A549 (cell line): ENCODE measurements around the gene ZG16. TPM values are rescaled to one million over a fixed set of nuclear protein-coding genes. Genes with fewer than 3 reads are reported as not detected.
A peak's percentile ranks its signal among the peaks of the same experiment; 100 is the strongest.

ENCODE experiments used
- ATAC-seq, 2 experiments: fragments of 200-7000 bp in 1 of 2; fragments of >200 bp in 1 of 2; cut with Nextera tagmentation in 1 of 2; cut with Tn5 transposase in 1 of 2; 3 replicates each; pipeline versions ENCODE4 v1.8.0 to v1.9.1; 2018 to 2020; ENCODE audit warnings: mild to moderate bottlenecking in 1 of 2, moderate library complexity in 1 of 2
- CTCF ChIA-PET: fragments of 300-600 bp; sonication (Branson Sonifier 250); formaldehyde crosslinking; extraction: SDS; loops from one replicate; lab custom pipeline; 2021; ENCODE audit warnings: antibody characterized with exemption, inconsistent platforms; lab: Yijun Ruan, JAX
- POLR2A ChIA-PET: fragments of 350-600 bp; formaldehyde crosslinking; extraction: SDS; loops from one replicate; lab custom pipeline; 2021; ENCODE audit warnings: antibody characterized with exemption, inconsistent platforms; lab: Yijun Ruan, JAX
- DNase-seq, 2 experiments: peaks; one replicate each; pipeline versions ENCODE4 v3.0.0 to v3.0.0-alpha.2; 2011 to 2016; ENCODE audit warnings: low read depth in 1 of 2, low spot score in 1 of 2
- FAIRE-seq: peaks from 2 replicates; lab custom pipeline; 2011; peaks lifted over from hg19 to GRCh38; lab: Jason Lieb, UNC
- H3K27ac ChIP-seq, 2 experiments: fragments of >200 bp; sonication (Bioruptor Twin); formaldehyde crosslinking; 3 replicates each; pipeline ENCODE4 v1.5.1; 2016 to 2017
- H3K4me1 ChIP-seq: fragments of >200 bp; sonication (Bioruptor Twin); formaldehyde crosslinking; 3 replicates; pipeline ENCODE4 v1.6.1; 2016
- H3K4me2 ChIP-seq: fragments of >200 bp; sonication (Bioruptor Twin); formaldehyde crosslinking; 3 replicates; pipeline ENCODE4 v1.6.1; 2016
- H3K4me3 ChIP-seq: fragments of >200 bp; sonication (Bioruptor Twin); formaldehyde crosslinking; 3 replicates; pipeline ENCODE4 v1.5.1; 2016
- H3K9me3 ChIP-seq: fragments of >200 bp; sonication (Bioruptor Twin); formaldehyde crosslinking; 3 replicates; pipeline ENCODE4 v1.6.1; 2016
- EHF ChIP-seq: fragments of 250-450 bp; sonication (Bioruptor Pico); IDR thresholded peaks from 2 replicates; pipeline ENCODE4 v1.5.0; 2020; ENCODE audit warnings: mild to moderate bottlenecking
- EP300 ChIP-seq, 2 experiments: fragments of >200 bp; sonication (Bioruptor Twin); formaldehyde crosslinking; IDR thresholded peaks; 2 replicates in 1 of 2; 3 replicates in 1 of 2; pipeline ENCODE4 v1.6.1; 2016 to 2017
- HOXA7 ChIP-seq: fragments of 250-450 bp; sonication (Bioruptor Pico); IDR thresholded peaks from 2 replicates; pipeline ENCODE4 v1.5.0; 2020; ENCODE audit warnings: mild to moderate bottlenecking, moderate library complexity
- HOXB5 ChIP-seq: fragments of 250-450 bp; sonication (Bioruptor Pico); IDR thresholded peaks from 2 replicates; pipeline ENCODE4 v1.5.0; 2020; ENCODE audit warnings: mild to moderate bottlenecking, moderate library complexity
- JUN ChIP-seq, 2 experiments: fragments of >200 bp; sonication (Bioruptor Twin); formaldehyde crosslinking; IDR thresholded peaks; 2 replicates in 1 of 2; 3 replicates in 1 of 2; pipeline ENCODE4 v1.6.1; 2016 to 2017
- MAFK ChIP-seq: fragments of 450-650 bp; IDR thresholded peaks from 2 replicates; pipeline ENCODE4 v1.6.1; 2014; ENCODE audit not compliant: partially characterized antibody
- MAZ ChIP-seq: fragments of 150-350 bp; IDR thresholded peaks from 2 replicates; pipeline ENCODE4 v1.6.1; 2014; ENCODE audit warnings: antibody characterized with exemption, low read depth, low read length, borderline replicate concordance
- NPAS2 ChIP-seq: fragments of 250-450 bp; sonication (Bioruptor Pico); IDR thresholded peaks from 2 replicates; pipeline ENCODE4 v1.8.0; 2022; ENCODE audit warnings: mild to moderate bottlenecking, moderate library complexity, borderline replicate concordance
- RAD21 ChIP-seq, 2 experiments: fragments of >200 bp in 1 of 2; sonication (Bioruptor Twin) in 1 of 2; formaldehyde crosslinking in 1 of 2; IDR thresholded peaks in 1 of 2; conservative IDR thresholded peaks in 1 of 2; 2 replicates in 1 of 2; 3 replicates in 1 of 2; pipeline ENCODE4 v1.6.1; 2012 to 2018; ENCODE audit warnings: inconsistent platforms in 1 of 2
- RARB ChIP-seq: fragments of 250-450 bp; sonication (Bioruptor Pico); IDR thresholded peaks from 2 replicates; pipeline ENCODE4 v1.8.0; 2021; ENCODE audit warnings: mild to moderate bottlenecking, moderate library complexity
- RCOR1 ChIP-seq: fragments of 150-350 bp; IDR thresholded peaks from 2 replicates; pipeline ENCODE4 v1.6.1; 2014; ENCODE audit warnings: antibody characterized with exemption, low read length, low read depth
- TFCP2L1 ChIP-seq: fragments of 250-450 bp; sonication (Bioruptor Pico); IDR thresholded peaks from 2 replicates; pipeline ENCODE4 v1.5.0; 2021; ENCODE audit warnings: mild to moderate bottlenecking
- TP53 ChIP-seq: fragments of 250-450 bp; sonication (Bioruptor Pico); IDR thresholded peaks from 2 replicates; pipeline ENCODE4 v1.5.0; 2021; ENCODE audit warnings: mild to moderate bottlenecking, moderate library complexity
- ZSCAN20 ChIP-seq: fragments of 250-450 bp; sonication (Bioruptor Pico); IDR thresholded peaks from 2 replicates; pipeline ENCODE4 v1.8.0; 2022; ENCODE audit warnings: mild to moderate bottlenecking, moderate library complexity
- WGBS: methylation state at CpG from one replicate; pipeline ENCODE4 v1.1.6; 2017; ENCODE audit errors: missing lambda C conversion rate; 5-methylcytosine and 5-hydroxymethylcytosine counted together
- polyA plus RNA-seq, 4 experiments: library from polyadenylated mRNA; depleted of rRNA in 3 of 4; stranded (reverse); fragments of >200 nt; fragmentation: RNase III in 1 of 4; extraction: RNeasy Plus Mini Kit Qiagen cat#74134 plus additional on column Dnase treatment in 1 of 4; gene quantifications; 2 replicates in 3 of 4; 3 replicates in 1 of 4; pipeline ENCODE4 v1.2.3, GENCODE V29; 2011 to 2017
- TF ChIP-seq, protein P1 (sequence below): fragments of 200-600 bp; sonication (generic); IDR thresholded peaks from 2 replicates; pipeline ENCODE4 v1.6.1; 2016; ENCODE audit warnings: antibody characterized with exemption, mild to moderate bottlenecking, moderate library complexity
- TF ChIP-seq, protein P2 (sequence below): fragments of >200 bp; sonication (Bioruptor Twin); formaldehyde crosslinking; IDR thresholded peaks from 2 replicates; pipeline ENCODE4 v1.6.1; 2016
- TF ChIP-seq, protein P3 (sequence below): fragments of 450-650 bp; IDR thresholded peaks from 2 replicates; pipeline ENCODE4 v1.6.1; 2014; ENCODE audit warnings: antibody characterized with exemption
- TF ChIP-seq, protein P4 (sequence below): fragments of 250-450 bp; sonication (Bioruptor Pico); IDR thresholded peaks from 2 replicates; pipeline ENCODE4 v1.5.0; 2021; ENCODE audit warnings: mild to moderate bottlenecking, moderate library complexity, borderline replicate concordance
- TF ChIP-seq, protein P5 (sequence below): fragments of >200 bp; sonication (Bioruptor Twin); formaldehyde crosslinking; IDR thresholded peaks from 3 replicates; pipeline ENCODE4 v1.5.1; 2016

The ZG16 gene
- polyA plus RNA-seq, 2 of the 4 experiments (the other 2 are of a cell fraction): not detected

DNA sequence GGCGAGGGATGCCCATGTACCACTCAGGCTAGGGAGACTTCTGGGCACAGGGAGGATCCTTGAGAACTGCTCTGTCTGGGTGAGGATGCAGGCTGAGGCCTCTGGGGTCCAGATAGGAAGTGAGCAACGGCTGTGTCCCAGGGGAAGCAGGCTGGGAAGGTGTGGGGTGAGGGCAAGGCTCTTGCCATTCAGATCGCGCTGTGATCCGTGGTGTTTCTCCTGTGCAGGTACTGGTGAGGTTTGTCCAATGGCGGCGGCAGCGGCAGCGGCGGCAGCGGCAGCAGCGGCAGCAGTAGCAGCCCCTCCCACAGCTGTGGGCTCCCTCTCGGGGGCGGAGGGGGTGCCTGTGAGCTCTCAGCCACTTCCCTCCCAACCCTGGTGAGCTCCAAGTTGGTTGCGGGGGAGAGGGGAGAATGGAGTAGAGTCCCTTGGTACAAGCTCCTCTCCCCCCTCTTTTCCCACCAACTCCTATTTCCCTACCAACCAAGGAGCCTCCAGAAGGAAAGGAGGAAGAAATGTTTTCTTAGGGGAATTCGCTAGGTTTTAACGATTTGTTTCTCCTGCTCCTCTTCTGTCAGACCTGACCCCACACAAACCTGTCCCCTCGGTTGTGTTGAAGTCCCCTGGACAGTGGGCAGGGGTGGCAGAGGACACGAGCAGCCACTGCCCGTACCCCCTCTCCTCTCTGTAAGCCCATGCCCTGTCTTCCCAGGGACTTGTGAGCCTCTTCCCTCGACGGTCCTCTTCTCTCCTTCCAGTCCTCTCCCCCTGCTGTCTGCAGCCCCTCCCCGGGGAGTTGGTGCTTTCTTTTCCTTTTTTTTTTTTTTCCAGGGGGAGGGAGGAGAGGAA, 32.0 kb downstream of the ZG16 start:
- ChIA-PET POLR2A (interaction anchor here (0.6 kb wide), 1 partner anchor 106 kb away, joined by 3 read pairs; no protein-coding TSS in a partner anchor), CTCF (interaction anchor here (1.0 to 24.4 kb wide), 3 partner anchors 9 to 35 kb away, joined by 3 to 568 read pairs (median 3); partner anchors contain the start of gene MVP)
- no peak for ATAC-seq
- FAIRE-seq: no peak
- Histone ChIP-seq H3K4me3 (no peak overlapping the region), H3K27ac (peak overlapping the region in 1 of 2 experiments; percentile 98; a peak in 3 of 6 replicates), H3K9me3 (no peaks in the 10 kb centered on the region), H3K4me2 (peak overlapping the region; percentile 94), H3K4me1 (peaks cover 44% of the 10 kb centered on the region)
- TF ChIP-seq, protein P1, sequence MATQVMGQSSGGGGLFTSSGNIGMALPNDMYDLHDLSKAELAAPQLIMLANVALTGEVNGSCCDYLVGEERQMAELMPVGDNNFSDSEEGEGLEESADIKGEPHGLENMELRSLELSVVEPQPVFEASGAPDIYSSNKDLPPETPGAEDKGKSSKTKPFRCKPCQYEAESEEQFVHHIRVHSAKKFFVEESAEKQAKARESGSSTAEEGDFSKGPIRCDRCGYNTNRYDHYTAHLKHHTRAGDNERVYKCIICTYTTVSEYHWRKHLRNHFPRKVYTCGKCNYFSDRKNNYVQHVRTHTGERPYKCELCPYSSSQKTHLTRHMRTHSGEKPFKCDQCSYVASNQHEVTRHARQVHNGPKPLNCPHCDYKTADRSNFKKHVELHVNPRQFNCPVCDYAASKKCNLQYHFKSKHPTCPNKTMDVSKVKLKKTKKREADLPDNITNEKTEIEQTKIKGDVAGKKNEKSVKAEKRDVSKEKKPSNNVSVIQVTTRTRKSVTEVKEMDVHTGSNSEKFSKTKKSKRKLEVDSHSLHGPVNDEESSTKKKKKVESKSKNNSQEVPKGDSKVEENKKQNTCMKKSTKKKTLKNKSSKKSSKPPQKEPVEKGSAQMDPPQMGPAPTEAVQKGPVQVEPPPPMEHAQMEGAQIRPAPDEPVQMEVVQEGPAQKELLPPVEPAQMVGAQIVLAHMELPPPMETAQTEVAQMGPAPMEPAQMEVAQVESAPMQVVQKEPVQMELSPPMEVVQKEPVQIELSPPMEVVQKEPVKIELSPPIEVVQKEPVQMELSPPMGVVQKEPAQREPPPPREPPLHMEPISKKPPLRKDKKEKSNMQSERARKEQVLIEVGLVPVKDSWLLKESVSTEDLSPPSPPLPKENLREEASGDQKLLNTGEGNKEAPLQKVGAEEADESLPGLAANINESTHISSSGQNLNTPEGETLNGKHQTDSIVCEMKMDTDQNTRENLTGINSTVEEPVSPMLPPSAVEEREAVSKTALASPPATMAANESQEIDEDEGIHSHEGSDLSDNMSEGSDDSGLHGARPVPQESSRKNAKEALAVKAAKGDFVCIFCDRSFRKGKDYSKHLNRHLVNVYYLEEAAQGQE: no peak
- TF ChIP-seq HOXA7 (CRISPR knock-in tag) (no peak), MAFK (no peak), MAZ (no peak), NPAS2 (CRISPR knock-in tag) (no peak), TP53 (CRISPR knock-in tag) (no peak), EP300 (IDR thresholded peaks at IDR 0.05) (no peak), JUN (IDR thresholded peaks at IDR 0.05) (no peak), ZSCAN20 (no peak), RCOR1 (no peak)
- TF ChIP-seq, protein P2, sequence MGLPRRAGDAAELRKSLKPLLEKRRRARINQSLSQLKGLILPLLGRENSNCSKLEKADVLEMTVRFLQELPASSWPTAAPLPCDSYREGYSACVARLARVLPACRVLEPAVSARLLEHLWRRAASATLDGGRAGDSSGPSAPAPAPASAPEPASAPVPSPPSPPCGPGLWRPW: no peak
- TF ChIP-seq, protein P3, sequence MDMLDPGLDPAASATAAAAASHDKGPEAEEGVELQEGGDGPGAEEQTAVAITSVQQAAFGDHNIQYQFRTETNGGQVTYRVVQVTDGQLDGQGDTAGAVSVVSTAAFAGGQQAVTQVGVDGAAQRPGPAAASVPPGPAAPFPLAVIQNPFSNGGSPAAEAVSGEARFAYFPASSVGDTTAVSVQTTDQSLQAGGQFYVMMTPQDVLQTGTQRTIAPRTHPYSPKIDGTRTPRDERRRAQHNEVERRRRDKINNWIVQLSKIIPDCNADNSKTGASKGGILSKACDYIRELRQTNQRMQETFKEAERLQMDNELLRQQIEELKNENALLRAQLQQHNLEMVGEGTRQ: no peak
- DNase-seq: no peak
- WGBS: 70% methylated on average over 22 of the region's 23 CpGs

DNA sequence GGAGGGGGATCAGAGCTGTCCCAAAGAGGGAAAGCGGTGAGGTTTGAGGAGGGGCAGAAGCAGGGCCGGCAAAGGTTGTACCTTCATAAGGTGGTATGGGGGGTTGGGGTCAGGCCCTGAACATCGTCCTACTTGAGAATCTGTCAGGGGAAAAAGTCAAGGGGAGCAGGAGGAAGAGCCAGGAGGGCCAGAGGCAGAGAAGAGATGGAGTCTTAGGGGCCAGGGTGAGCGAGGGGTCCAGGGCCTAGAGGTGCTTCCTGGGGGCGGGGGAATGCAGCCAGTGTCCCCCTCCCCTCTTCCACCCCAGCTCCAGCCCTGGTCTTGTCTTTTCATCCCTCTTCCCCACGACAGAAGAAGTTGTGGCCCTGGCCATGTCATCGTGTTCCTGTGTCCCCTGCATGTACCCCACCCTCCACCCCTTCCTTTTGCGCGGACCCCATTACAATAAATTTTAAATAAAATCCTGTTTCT, 32.7 kb downstream of the ZG16 start:
- ChIA-PET CTCF (interaction anchor here (1.0 to 24.4 kb wide), 3 partner anchors 8 to 34 kb away, joined by 3 to 568 read pairs (median 3); partner anchors contain the start of gene MVP), POLR2A (interaction anchor here (0.6 kb wide), 1 partner anchor 106 kb away, joined by 3 read pairs; no protein-coding TSS in a partner anchor)
- H3K27ac ChIP-seq: peak overlapping the region in 1 of 2 experiments; percentile 98; a peak in 4 of 6 replicates
- no peak overlapping the region for H3K4me3 ChIP-seq
- TF ChIP-seq, protein P4, sequence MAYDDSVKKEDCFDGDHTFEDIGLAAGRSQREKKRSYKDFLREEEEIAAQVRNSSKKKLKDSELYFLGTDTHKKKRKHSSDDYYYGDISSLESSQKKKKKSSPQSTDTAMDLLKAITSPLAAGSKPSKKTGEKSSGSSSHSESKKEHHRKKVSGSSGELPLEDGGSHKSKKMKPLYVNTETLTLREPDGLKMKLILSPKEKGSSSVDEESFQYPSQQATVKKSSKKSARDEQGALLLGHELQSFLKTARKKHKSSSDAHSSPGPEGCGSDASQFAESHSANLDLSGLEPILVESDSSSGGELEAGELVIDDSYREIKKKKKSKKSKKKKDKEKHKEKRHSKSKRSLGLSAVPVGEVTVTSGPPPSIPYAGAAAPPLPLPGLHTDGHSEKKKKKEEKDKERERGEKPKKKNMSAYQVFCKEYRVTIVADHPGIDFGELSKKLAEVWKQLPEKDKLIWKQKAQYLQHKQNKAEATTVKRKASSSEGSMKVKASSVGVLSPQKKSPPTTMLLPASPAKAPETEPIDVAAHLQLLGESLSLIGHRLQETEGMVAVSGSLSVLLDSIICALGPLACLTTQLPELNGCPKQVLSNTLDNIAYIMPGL: no peak
- TF ChIP-seq TFCP2L1 (no peak), RARB (CRISPR knock-in tag) (no peak), EHF (CRISPR knock-in tag) (no peak), RAD21 (conservative IDR thresholded peaks at IDR 0.05 in 1 of 2, IDR thresholded peaks at IDR 0.05 in 1 of 2) (no peak), HOXB5 (CRISPR knock-in tag) (no peak)
- TF ChIP-seq, protein P5, sequence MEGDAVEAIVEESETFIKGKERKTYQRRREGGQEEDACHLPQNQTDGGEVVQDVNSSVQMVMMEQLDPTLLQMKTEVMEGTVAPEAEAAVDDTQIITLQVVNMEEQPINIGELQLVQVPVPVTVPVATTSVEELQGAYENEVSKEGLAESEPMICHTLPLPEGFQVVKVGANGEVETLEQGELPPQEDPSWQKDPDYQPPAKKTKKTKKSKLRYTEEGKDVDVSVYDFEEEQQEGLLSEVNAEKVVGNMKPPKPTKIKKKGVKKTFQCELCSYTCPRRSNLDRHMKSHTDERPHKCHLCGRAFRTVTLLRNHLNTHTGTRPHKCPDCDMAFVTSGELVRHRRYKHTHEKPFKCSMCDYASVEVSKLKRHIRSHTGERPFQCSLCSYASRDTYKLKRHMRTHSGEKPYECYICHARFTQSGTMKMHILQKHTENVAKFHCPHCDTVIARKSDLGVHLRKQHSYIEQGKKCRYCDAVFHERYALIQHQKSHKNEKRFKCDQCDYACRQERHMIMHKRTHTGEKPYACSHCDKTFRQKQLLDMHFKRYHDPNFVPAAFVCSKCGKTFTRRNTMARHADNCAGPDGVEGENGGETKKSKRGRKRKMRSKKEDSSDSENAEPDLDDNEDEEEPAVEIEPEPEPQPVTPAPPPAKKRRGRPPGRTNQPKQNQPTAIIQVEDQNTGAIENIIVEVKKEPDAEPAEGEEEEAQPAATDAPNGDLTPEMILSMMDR: no peak
- peak overlapping the region; percentile 94 for H3K4me2 ChIP-seq
- H3K9me3 ChIP-seq: no peaks in the 10 kb centered on the region
- H3K4me1 ChIP-seq: peaks cover 47% of the 10 kb centered on the region
- ATAC-seq: no peak
- FAIRE-seq: no peak
- no peak for DNase-seq
- WGBS: 23% methylated on average over 9 of the region's 9 CpGs
